HG02884 (cell line): Measurements from ENCODE around the gene FRAT2.
"Not testable (repeated sequence)": the region's sequence is repeated elsewhere in the genome, so short reads cannot be mapped to it uniquely, and the experiment has no call there.

Experiments used
- ATAC-seq: cut with Tn5 transposase; IDR thresholded peaks from one replicate; pipeline ENCODE4 v1.9.1; 2021; ENCODE audit warnings: mild to moderate bottlenecking, moderate library complexity; ENCODE audit not compliant: unreplicated experiment

FRAT2 gene

GRCh38 chr10:97292097-97292861 is 42.2 kb downstream of the FRAT2 start, which contains the start of gene ARHGAP19:
ARHGAP19 (minus strand) TSS chr10:97292637; CDS start chr10:97292627, 10 bp downstream.
- ATAC-seq = peak; percentile 97

- ATAC-seq = no peak
Observed at GRCh38 chr10:97291357-97292096, 43.0 kb downstream of the FRAT2 start.

GRCh38 chr10:97290576-97291356 is 43.8 kb downstream of the FRAT2 start:
- ATAC-seq = not testable (repeated sequence)

GRCh38 chr10:97290076-97290475 is 44.5 kb downstream of the FRAT2 start:
- ATAC-seq = not testable (repeated sequence)
